ENCODE data around the gene NHS. TPM values are rescaled to one million over a fixed set of nuclear protein-coding genes. Genes with fewer than 3 reads are reported as not detected.

The NHS gene
- total RNA-seq, 1 donor from 2014 or later = 27.8 TPM

GRCh38 chrX:17680732-17681413 lies 305.9 kb downstream of the NHS start:
- Mint-ChIP-seq H3K27me3 (no peaks in the 10 kb centered on the region), H3K9me3 (peaks cover 5% of the 10 kb centered on the region), H3K4me3 (no peak overlapping the region), H3K27ac (no peak overlapping the region), H3K36me3 (peaks cover 4% of the 10 kb centered on the region), H3K4me1 (ENCODE audit: unreplicated experiment) (peaks cover 20% of the 10 kb centered on the region)
- no peak for DNase-seq (ENCODE audit: extremely low spot score, unreplicated experiment)
- TF ChIP-seq CTCF (conservative IDR thresholded peaks at IDR 0.05) = no peak

GRCh38 chrX:17682259-17682658 lies 307.3 kb downstream of the NHS start:
- no peak for DNase-seq (ENCODE audit: extremely low spot score, unreplicated experiment)
- Mint-ChIP-seq H3K27me3 (no peaks in the 10 kb centered on the region), H3K9me3 (peaks cover 5% of the 10 kb centered on the region), H3K36me3 (peaks cover 4% of the 10 kb centered on the region), H3K4me3 (no peak overlapping the region), H3K4me1 (ENCODE audit: unreplicated experiment) (peaks cover 20% of the 10 kb centered on the region), H3K27ac (no peak overlapping the region)
- no peak for TF ChIP-seq CTCF (conservative IDR thresholded peaks at IDR 0.05)

GRCh38 chrX:17685026-17685425 lies 310.0 kb downstream of the NHS start:
- DNase-seq (ENCODE audit: extremely low spot score, unreplicated experiment) = no peak
- H3K27ac Mint-ChIP-seq = no peak overlapping the region
- no peaks in the 10 kb centered on the region for H3K27me3 Mint-ChIP-seq
- H3K36me3 Mint-ChIP-seq = peaks cover 4% of the 10 kb centered on the region
- peaks cover 21% of the 10 kb centered on the region for H3K4me1 Mint-ChIP-seq (ENCODE audit: unreplicated experiment)
- H3K4me3 Mint-ChIP-seq = no peak overlapping the region
- no peak for TF ChIP-seq CTCF (conservative IDR thresholded peaks at IDR 0.05)
- peaks cover 5% of the 10 kb centered on the region for H3K9me3 Mint-ChIP-seq

GRCh38 chrX:17687648-17688047 lies 312.6 kb downstream of the NHS start:
- Mint-ChIP-seq H3K4me3 (no peak overlapping the region), H3K36me3 (peaks cover 4% of the 10 kb centered on the region), H3K4me1 (ENCODE audit: unreplicated experiment) (peaks cover 20% of the 10 kb centered on the region), H3K27me3 (no peaks in the 10 kb centered on the region), H3K27ac (no peak overlapping the region), H3K9me3 (peaks cover 5% of the 10 kb centered on the region)
- no peak for DNase-seq (ENCODE audit: extremely low spot score, unreplicated experiment)
- no peak for TF ChIP-seq CTCF (conservative IDR thresholded peaks at IDR 0.05)

GRCh38 chrX:17689971-17690409 lies 315.0 kb downstream of the NHS start:
- no peak for DNase-seq (ENCODE audit: extremely low spot score, unreplicated experiment)
- H3K4me1 Mint-ChIP-seq (ENCODE audit: unreplicated experiment) = peaks cover 20% of the 10 kb centered on the region
- TF ChIP-seq CTCF (conservative IDR thresholded peaks at IDR 0.05) = peak; percentile 91
- H3K4me3 Mint-ChIP-seq = no peak overlapping the region
- H3K27me3 Mint-ChIP-seq = no peaks in the 10 kb centered on the region
- H3K9me3 Mint-ChIP-seq = no peaks in the 10 kb centered on the region
- H3K27ac Mint-ChIP-seq = no peak overlapping the region
- no peaks in the 10 kb centered on the region for H3K36me3 Mint-ChIP-seq

All from type B pancreatic cell (in vitro differentiated cells).